WTC11 (cell line): ENCODE results near the gene MRPS18B.

Experiments
- CREB1 ChIP-seq: sonication (generic); formaldehyde crosslinking; IDR thresholded peaks from 2 replicates; pipeline ENCODE4 v1.8.0; 2023; ENCODE audit warnings: mild to moderate bottlenecking, missing genetic modification reagents
- MAX ChIP-seq: sonication (generic); formaldehyde crosslinking; IDR thresholded peaks from 2 replicates; pipeline ENCODE4 v1.8.0; 2022; ENCODE audit warnings: mild to moderate bottlenecking, missing genetic modification reagents

- no peak for TF ChIP-seq MAX (CRISPR knock-in tag)
- no peak for TF ChIP-seq CREB1
Observed at GRCh38 chr6:30670760-30671527, 53.3 kb downstream of the MRPS18B start.
